SU-DHL-6 (cell line): ENCODE results near the gene ARL2BP.

Experiments used
- CTCF ChIP-seq: fragments of 200-600 bp; sonication (generic); IDR thresholded peaks from one replicate; pipeline ENCODE4 v1.5.1; 2017; ENCODE audit warnings: antibody characterized with exemption, mild to moderate bottlenecking, low read length, moderate library complexity; ENCODE audit not compliant: insufficient read depth, poor library complexity, severe bottlenecking
- EZH2phosphoT487 ChIP-seq: fragments of 200-600 bp; sonication (generic), shearing (Covaris generic); conservative IDR thresholded peaks from 2 replicates; pipeline ENCODE4 v1.6.1; 2018; ENCODE audit warnings: mild to moderate bottlenecking, antibody characterized with exemption, low read length, moderate library complexity, mixed read lengths

- TF ChIP-seq CTCF (no peak), EZH2phosphoT487 (no peak)
Observed at GRCh38 chr16:57196286-57196685, 48.8 kb upstream of the ARL2BP start.
